Measurements from ENCODE around the gene THAP8.

The THAP8 gene

GRCh38 chr19:36030264-36031148 is 23.6 kb downstream of the THAP8 start:
- no peak for DNase-seq

- no peak for DNase-seq
These were observed 25.6 kb downstream of the THAP8 start for GRCh38 chr19:36028313-36029041.

GRCh38 chr19:36027696-36028095 is 26.4 kb downstream of the THAP8 start:
- no peak for DNase-seq

- no peak for DNase-seq
These were observed 27.8 kb downstream of the THAP8 start for GRCh38 chr19:36026091-36026876.

DNA sequence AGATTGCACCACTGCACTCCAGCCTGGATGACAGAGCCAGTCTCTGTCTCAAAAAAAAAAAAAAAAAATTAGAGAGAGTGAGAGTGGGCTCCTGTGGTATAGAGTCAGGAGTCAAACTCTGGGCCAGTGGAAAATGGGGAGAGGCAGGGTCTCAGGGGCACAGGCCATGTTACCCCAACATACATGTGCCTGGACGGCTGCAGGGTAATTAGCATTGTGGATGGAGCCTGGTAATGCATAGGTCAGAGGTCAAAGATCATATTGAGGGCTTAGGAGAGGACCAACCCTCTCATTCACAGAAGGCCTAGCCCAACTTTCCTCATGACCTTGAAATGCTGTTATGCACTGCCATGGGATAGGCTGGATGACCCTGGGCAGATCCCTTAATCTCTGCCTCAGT is 28.5 kb downstream of the THAP8 start:
- DNase-seq: no peak

DNA sequence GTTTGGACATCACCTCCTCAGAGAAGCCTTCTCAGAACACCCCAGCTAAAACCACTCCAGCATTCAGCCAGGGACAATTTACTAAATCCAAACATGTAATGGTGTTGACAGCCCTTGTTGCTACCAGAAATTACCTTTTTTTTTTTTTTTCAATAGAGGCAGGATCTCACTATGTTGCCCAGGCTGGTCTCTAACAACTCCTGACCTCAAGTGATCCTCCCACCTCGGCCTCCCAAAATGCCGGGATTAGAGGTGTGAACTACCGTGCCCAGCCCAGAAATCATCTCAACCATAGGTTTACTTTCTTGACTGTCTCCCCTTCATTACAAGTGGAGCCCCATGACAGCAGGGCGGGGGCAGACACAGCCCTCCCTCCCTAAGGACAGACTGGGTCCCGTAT is 30.7 kb downstream of the THAP8 start:
- no peak for DNase-seq

DNA sequence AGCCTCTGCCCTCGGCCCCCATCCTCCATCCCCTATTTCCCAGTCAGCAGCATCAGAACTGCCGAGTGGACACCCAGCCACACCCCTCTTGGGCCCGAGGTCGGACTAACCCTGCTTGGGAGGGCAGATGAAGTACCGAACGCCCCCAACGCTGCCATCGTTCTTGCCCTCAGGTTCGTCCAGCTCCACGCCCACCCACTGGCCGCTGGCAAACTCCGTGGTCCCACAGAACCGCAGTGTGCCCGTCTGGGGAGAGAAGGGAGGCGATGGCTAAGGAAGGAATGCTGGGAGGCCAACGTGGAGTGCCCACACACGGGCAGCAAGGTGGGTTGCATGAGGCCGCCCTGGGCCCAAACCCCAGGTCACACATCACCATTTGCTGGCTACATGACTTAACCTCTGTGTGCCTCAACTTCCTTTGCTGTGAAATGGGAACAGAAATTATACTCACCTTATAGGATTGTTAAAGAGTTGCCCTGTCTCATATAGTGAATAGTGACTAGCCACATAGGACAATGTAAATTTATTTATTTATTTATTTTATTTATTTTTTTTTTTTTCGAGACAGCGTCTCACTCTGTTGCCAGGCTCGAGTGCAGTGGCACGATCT is 34.9 kb downstream of the THAP8 start:
- no peak for DNase-seq

- DNase-seq: peak; percentile 99
These were observed 39.8 kb downstream of the THAP8 start, which contains the start of gene ALKBH6 for GRCh38 chr19:36014012-36014924. ALKBH6 (minus strand) TSS chr19:36014213; CDS start chr19:36013397, 816 bp downstream.

- DNase-seq: no peak
These were observed 40.6 kb downstream of the THAP8 start for GRCh38 chr19:36013280-36014011.

- DNase-seq: no peak
These were observed 43.7 kb downstream of the THAP8 start for GRCh38 chr19:36010402-36010801.

- DNase-seq: no peak
These were observed 44.3 kb downstream of the THAP8 start for GRCh38 chr19:36009633-36010379.

DNA sequence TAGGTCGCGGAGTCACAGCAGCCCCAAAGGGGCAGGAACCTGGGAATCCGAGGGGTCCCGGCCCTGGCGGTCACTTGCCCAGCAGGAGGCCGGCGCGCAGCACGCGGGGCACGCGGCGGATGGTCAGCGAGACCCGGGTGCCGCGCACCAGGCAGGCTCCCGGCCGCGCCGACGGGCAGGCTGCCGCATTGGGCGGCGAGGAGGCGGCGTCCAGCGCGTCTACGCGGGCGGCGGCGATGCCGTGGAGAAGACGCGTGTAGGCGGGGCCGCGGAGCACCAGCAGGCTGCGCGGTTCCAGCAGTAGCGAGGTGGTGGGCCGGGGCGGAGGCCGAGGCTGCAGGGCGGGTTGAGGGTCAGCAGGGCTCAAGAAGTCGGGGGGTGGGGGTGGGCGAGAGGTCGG is 44.9 kb downstream of the THAP8 start:
- peak; percentile 44 for DNase-seq

- DNase-seq: no peak
These were observed 45.6 kb downstream of the THAP8 start, which contains the start of gene SYNE4 for GRCh38 chr19:36008336-36008978. SYNE4 (minus strand) TSS chr19:36008813; CDS start chr19:36008681, 132 bp downstream.

GRCh38 chr19:36006955-36007354 is 47.1 kb downstream of the THAP8 start:
- no peak for DNase-seq

DNA sequence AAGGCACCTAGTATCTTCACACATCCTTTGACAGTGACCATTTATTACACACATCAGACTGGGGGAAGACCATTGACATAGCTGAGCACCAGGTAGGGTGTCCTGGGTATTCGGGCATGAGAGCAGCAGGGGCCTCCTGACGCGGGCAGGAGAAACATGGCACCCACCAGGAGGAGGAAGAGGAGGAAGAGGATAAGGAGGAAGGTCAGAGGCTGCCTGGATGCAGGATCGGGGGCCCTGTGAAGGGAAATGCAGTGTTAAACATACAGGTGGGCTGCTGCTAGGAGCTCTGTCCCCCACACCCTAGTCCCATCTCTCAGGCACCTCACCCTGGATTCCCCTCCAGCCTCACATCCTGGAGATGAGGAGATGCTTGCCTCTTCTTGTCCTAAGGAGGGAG is 50.8 kb downstream of the THAP8 start:
- no peak for DNase-seq

- DNase-seq: no peak
These were observed 52.5 kb downstream of the THAP8 start for GRCh38 chr19:36001605-36002004.

DNA sequence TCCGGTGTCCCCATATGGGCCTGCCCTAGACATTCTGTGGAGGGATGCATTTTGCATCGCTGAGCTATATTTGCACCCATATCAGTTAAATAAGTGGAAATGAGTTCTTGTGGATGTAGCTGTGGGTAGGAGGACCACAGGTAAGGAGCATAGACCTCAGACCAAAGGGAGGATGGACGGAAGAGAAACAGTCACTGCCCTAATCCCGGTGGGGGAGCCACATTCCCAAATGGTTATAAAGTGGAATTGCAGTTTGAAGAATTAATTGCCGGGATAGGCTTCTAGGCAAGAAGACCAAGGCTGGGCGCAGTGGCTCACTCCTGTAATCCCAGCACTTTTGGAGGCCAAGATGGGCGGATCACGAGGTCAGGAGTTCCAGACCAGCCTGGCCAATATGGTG is 57.3 kb downstream of the THAP8 start:
- DNase-seq: no peak

GRCh38 chr19:35995048-35995993 is 58.8 kb downstream of the THAP8 start, which contains the start of gene SDHAF1:
SDHAF1 (plus strand) TSS chr19:35995188; CDS start chr19:35995275, 87 bp downstream.
- DNase-seq: peak; percentile 93
